ENCODE measurements around the gene XAF1. TPM values are rescaled to one million over a fixed set of nuclear protein-coding genes. Genes with fewer than 3 reads are reported as not detected.

XAF1 gene
- polyA plus RNA-seq, 1 donor (not counting 4 experiments of a cell fraction or from before 2014, with no cell fraction given): 10.6 TPM

DNA sequence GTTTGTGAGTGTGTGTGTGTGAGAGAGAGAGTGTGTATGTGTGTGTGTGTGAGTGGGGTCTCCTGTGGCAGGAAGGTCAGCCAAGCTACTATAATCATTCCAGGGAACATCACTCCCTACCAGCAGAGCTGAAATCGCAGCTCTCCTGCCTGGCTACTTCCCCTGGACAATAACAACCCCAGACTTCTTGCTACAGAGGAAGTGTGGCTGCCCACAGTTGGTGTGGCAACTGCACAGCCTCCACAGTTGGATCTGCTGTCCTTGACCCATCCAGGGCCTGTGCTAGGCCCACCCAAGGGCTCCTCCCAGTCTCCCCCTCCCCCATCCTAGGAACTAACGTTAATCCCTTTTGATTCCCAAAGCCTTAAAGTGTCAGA is 44.2 kb upstream of the XAF1 start:
- Histone ChIP-seq H2AFZ (ENCODE audit: control insufficient read depth, low read length) (peak overlapping the region; percentile 71), H3K9me1 (ENCODE audit: control insufficient read depth, extremely low read depth, insufficient read depth, low read length) (no peaks in the 10 kb centered on the region), H3K27me3 (ENCODE audit: control insufficient read depth, extremely low read depth, insufficient read depth, low read length) (peaks cover 6% of the 10 kb centered on the region), H3K79me2 (ENCODE audit: control insufficient read depth, insufficient read depth, low read length) (no peaks in the 10 kb centered on the region), H3K4me3 (ENCODE audit: control insufficient read depth in 2 of 3, extremely low read depth in 1 of 3, insufficient read depth in 2 of 3, low read depth in 1 of 3, low read length in 3 of 3) (no peak overlapping the region), H3K27ac (ENCODE audit: control insufficient read depth, insufficient read depth, low read length) (no peak overlapping the region), H3K4me2 (ENCODE audit: control insufficient read depth, extremely low read depth, insufficient read depth, low read depth, low read length) (no peak overlapping the region), H3K9ac (ENCODE audit: control insufficient read depth, extremely low read depth, insufficient read depth, low read length) (no peak overlapping the region), H3K4me1 (ENCODE audit: control insufficient read depth, extremely low read depth, insufficient read depth, low read length) (peaks cover 23% of the 10 kb centered on the region), H3K9me3 (ENCODE audit: control insufficient read depth, low read depth, low read length) (no peaks in the 10 kb centered on the region), H3K36me3 (ENCODE audit: control insufficient read depth in 2 of 2, extremely low read depth in 1 of 2, insufficient read depth in 2 of 2, low read length in 2 of 2) (no peaks in the 10 kb centered on the region), H4K20me1 (ENCODE audit: control insufficient read depth, extremely low read depth, insufficient read depth, low read length) (no peaks in the 10 kb centered on the region)
- no peak for DNase-seq (ENCODE audit: low read depth, low spot score)
- TF ChIP-seq, protein P1, sequence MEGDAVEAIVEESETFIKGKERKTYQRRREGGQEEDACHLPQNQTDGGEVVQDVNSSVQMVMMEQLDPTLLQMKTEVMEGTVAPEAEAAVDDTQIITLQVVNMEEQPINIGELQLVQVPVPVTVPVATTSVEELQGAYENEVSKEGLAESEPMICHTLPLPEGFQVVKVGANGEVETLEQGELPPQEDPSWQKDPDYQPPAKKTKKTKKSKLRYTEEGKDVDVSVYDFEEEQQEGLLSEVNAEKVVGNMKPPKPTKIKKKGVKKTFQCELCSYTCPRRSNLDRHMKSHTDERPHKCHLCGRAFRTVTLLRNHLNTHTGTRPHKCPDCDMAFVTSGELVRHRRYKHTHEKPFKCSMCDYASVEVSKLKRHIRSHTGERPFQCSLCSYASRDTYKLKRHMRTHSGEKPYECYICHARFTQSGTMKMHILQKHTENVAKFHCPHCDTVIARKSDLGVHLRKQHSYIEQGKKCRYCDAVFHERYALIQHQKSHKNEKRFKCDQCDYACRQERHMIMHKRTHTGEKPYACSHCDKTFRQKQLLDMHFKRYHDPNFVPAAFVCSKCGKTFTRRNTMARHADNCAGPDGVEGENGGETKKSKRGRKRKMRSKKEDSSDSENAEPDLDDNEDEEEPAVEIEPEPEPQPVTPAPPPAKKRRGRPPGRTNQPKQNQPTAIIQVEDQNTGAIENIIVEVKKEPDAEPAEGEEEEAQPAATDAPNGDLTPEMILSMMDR (optimal IDR thresholded peaks at IDR 0.05 in 1 of 3, IDR thresholded peaks at IDR 0.05 in 1 of 3, conservative IDR thresholded peaks at IDR 0.05 in 1 of 3; ENCODE audit: extremely low read depth in 1 of 3, insufficient read depth in 2 of 3, low read length in 3 of 3): no peak
- dilution Hi-C loops (cut with MboI; ENCODE audit: extremely low pct_ligation_motif_present, low sequenced_read_pairs): no loop called here
- no peak for FAIRE-seq

DNA sequence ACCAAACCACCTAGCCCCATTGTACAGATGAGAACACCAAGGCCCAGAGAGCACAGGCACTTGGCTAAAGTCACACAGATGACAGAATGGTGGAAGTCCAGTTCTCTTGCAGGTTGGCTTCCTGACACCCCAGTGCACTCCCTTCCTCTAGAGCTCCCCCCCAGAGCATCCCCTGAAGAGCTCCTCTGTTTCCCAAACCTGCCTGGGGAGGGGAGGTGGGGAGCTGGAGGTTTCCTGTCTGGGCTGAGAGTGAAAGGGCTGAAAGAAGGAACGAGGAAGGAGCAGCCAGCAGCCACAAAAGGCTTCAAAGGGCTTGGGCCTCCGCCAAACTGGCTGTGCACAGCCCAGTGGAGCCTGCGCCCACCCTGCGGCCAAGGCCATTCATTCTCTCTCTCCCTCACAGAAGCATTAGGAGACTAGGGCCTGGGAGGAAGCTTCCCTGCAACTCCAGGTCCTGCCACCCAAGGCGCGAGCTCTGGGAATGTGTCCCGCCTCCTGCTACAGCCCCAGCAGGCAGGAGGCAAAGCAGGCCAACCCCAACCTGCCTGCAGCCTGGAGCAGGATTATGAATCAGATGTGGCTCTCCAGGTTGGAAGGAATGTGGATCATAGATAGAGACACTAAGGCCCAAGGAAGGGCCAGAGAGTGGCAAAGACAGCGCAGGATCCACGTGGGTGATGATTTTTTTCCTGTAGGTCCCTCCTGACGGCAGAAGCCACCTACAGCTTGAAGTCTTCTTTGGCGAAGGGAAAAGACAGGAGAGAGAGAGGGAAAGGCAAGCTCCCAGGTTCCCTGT is 43.6 kb upstream of the XAF1 start:
- H3K9me3 ChIP-seq (ENCODE audit: control insufficient read depth, low read depth, low read length): no peaks in the 10 kb centered on the region
- no peaks in the 10 kb centered on the region for H3K79me2 ChIP-seq (ENCODE audit: control insufficient read depth, insufficient read depth, low read length)
- H3K9ac ChIP-seq (ENCODE audit: control insufficient read depth, extremely low read depth, insufficient read depth, low read length): no peak overlapping the region
- H3K27ac ChIP-seq (ENCODE audit: control insufficient read depth, insufficient read depth, low read length): no peak overlapping the region
- H3K36me3 ChIP-seq (ENCODE audit: control insufficient read depth in 2 of 2, extremely low read depth in 1 of 2, insufficient read depth in 2 of 2, low read length in 2 of 2): no peaks in the 10 kb centered on the region
- no peak for TF ChIP-seq EZH2 (IDR thresholded peaks at IDR 0.05; ENCODE audit: low read length)
- TF ChIP-seq, protein P1 (optimal IDR thresholded peaks at IDR 0.05 in 1 of 3, IDR thresholded peaks at IDR 0.05 in 1 of 3, conservative IDR thresholded peaks at IDR 0.05 in 1 of 3; ENCODE audit: extremely low read depth in 1 of 3, insufficient read depth in 2 of 3, low read length in 3 of 3): peak; percentile 36 to 45 (median 36)
- peaks cover 6% of the 10 kb centered on the region for H3K27me3 ChIP-seq (ENCODE audit: control insufficient read depth, extremely low read depth, insufficient read depth, low read length)
- peak overlapping the region in 1 of 3 experiments; percentile 21 for H3K4me3 ChIP-seq (ENCODE audit: control insufficient read depth in 2 of 3, extremely low read depth in 1 of 3, insufficient read depth in 2 of 3, low read depth in 1 of 3, low read length in 3 of 3)
- H4K20me1 ChIP-seq (ENCODE audit: control insufficient read depth, extremely low read depth, insufficient read depth, low read length): no peaks in the 10 kb centered on the region
- dilution Hi-C loops (cut with MboI; ENCODE audit: extremely low pct_ligation_motif_present, low sequenced_read_pairs): no loop called here
- peaks cover 23% of the 10 kb centered on the region for H3K4me1 ChIP-seq (ENCODE audit: control insufficient read depth, extremely low read depth, insufficient read depth, low read length)
- DNase-seq (ENCODE audit: low read depth, low spot score) (peak; percentile 75), FAIRE-seq (peak; percentile 97)
- H2AFZ ChIP-seq (ENCODE audit: control insufficient read depth, low read length): peak overlapping the region; percentile 77
- H3K4me2 ChIP-seq (ENCODE audit: control insufficient read depth, extremely low read depth, insufficient read depth, low read depth, low read length): peak overlapping the region; percentile 76
- H3K9me1 ChIP-seq (ENCODE audit: control insufficient read depth, extremely low read depth, insufficient read depth, low read length): no peaks in the 10 kb centered on the region

Measured in keratinocyte (primary cell).